DMS 273 (cell line): Measurements from ENCODE around the gene ZNF778.

Source experiments
- DNase-seq: peaks from one replicate; lab custom pipeline; 2025; ENCODE audit not compliant: unreplicated experiment; lab: John Stamatoyannopoulos, UW

Gene ZNF778

GRCh38 chr16:89274561-89275283, 57.2 kb downstream of the ZNF778 start:
- no peak for DNase-seq

- DNase-seq = no peak
Measured at GRCh38 chr16:89275284-89275584, 57.7 kb downstream of the ZNF778 start.

- no peak for DNase-seq
Measured at GRCh38 chr16:89275837-89276720, 58.6 kb downstream of the ZNF778 start.

- DNase-seq = no peak
Measured at GRCh38 chr16:89277049-89277448, 59.5 kb downstream of the ZNF778 start.

- DNase-seq = no peak
Measured at GRCh38 chr16:89277641-89278341, 60.3 kb downstream of the ZNF778 start.

GRCh38 chr16:89278441-89279240, 61.1 kb downstream of the ZNF778 start:
- DNase-seq = no peak

- no peak for DNase-seq
Measured at GRCh38 chr16:89279666-89280481, 62.4 kb downstream of the ZNF778 start.

- DNase-seq = no peak
Measured at GRCh38 chr16:89280546-89281188, 63.2 kb downstream of the ZNF778 start.

GRCh38 chr16:89281189-89281577, 63.7 kb downstream of the ZNF778 start:
- no peak for DNase-seq

GRCh38 chr16:89281829-89282228, 64.3 kb downstream of the ZNF778 start:
- no peak for DNase-seq

- no peak for DNase-seq
Measured at GRCh38 chr16:89282523-89282922, 65.0 kb downstream of the ZNF778 start.

- no peak for DNase-seq
Measured at GRCh38 chr16:89283449-89283848, 65.9 kb downstream of the ZNF778 start.

GRCh38 chr16:89285381-89285780, 67.9 kb downstream of the ZNF778 start:
- DNase-seq = no peak

- DNase-seq = no peak
Measured at GRCh38 chr16:89286096-89286495, 68.6 kb downstream of the ZNF778 start.
